GM12878 (cell line): ENCODE data around the gene NACA2. TPM values are rescaled to one million over a fixed set of nuclear protein-coding genes. Genes with fewer than 3 reads are reported as not detected.

Experiments
- ATAC-seq: fragments of 200-7000 bp; cut with Tn5 transposase; 3 replicates; pipeline ENCODE4 v1.9.1; 2020; ENCODE audit warnings: mild to moderate bottlenecking, moderate library complexity
- BruUV-seq: library from RNA; stranded (reverse); fragments of 400-500 nt; replicated peaks from 2 replicates; lab custom pipeline; 2021; lab: Mats Ljungman, UMichigan
- CTCF ChIA-PET: fragments of 300-600 bp; sonication (Branson Sonifier 250); formaldehyde crosslinking; extraction: SDS; loops from one replicate; lab custom pipeline; 2021; ENCODE audit warnings: inconsistent platforms; lab: Yijun Ruan, JAX
- POLR2A ChIA-PET: fragments of 350-600 bp; formaldehyde crosslinking; extraction: SDS; loops from one replicate; lab custom pipeline; 2021; ENCODE audit warnings: inconsistent platforms; lab: Charles Lee
- RAD21 ChIA-PET: fragments of 300-600 bp; sonication (Branson Sonifier 250); formaldehyde crosslinking; loops from one replicate; lab custom pipeline; 2023; ENCODE audit warnings: antibody characterized with exemption; ENCODE audit not compliant: unreplicated experiment; lab: Charles Lee
- SMC1A ChIA-PET: fragments of 300-600 bp; sonication (Branson Sonifier 250); formaldehyde crosslinking; loops from one replicate; lab custom pipeline; 2023; ENCODE audit not compliant: unreplicated experiment, uncharacterized antibody; lab: Charles Lee
- DNase-seq: peaks from one replicate; pipeline ENCODE4 v3.0.0-alpha.2; 2011; ENCODE audit warnings: low read depth, low spot score
- FAIRE-seq: peaks from 3 replicates; lab custom pipeline; 2011; peaks lifted over from hg19 to GRCh38; lab: Jason Lieb, UNC
- H2AFZ ChIP-seq: 2 replicates; pipeline ENCODE4 v1.6.0; 2011; ENCODE audit warnings: low read depth, low read length, control low read depth; ENCODE audit not compliant: control insufficient read depth
- H3K27ac ChIP-seq: 2 replicates; pipeline ENCODE4 v1.5.1; 2011; ENCODE audit warnings: control low read depth; ENCODE audit not compliant: control insufficient read depth, insufficient read depth
- H3K27me3 ChIP-seq, 2 experiments: replicated peaks in 1 of 2; 2 replicates each; pipeline versions ENCODE4 v1.6.0 to v1.6.1; 2011; ENCODE audit warnings: low read length in 1 of 2; ENCODE audit not compliant: control insufficient read depth in 2 of 2, insufficient read depth in 2 of 2
- H3K36me3 ChIP-seq, 2 experiments: 2 replicates each; pipeline ENCODE4 v1.5.1; 2011; ENCODE audit warnings: low read length in 1 of 2; ENCODE audit not compliant: control insufficient read depth in 2 of 2, insufficient read depth in 2 of 2
- H3K4me1 ChIP-seq: 2 replicates; pipeline ENCODE4 v1.6.1; 2011; ENCODE audit warnings: mild to moderate bottlenecking, low read length, moderate library complexity, mixed read lengths; ENCODE audit not compliant: control insufficient read depth, insufficient read depth
- H3K4me2 ChIP-seq: 2 replicates; pipeline ENCODE4 v1.6.0; 2011; ENCODE audit warnings: control low read depth; ENCODE audit not compliant: control insufficient read depth, insufficient read depth
- H3K4me3 ChIP-seq: fragments of 200-600 bp; sonication (generic); 2 replicates; pipeline ENCODE4 v1.5.1; 2016
- H3K79me2 ChIP-seq: 2 replicates; pipeline ENCODE4 v1.6.0; 2011; ENCODE audit warnings: low read length; ENCODE audit not compliant: control insufficient read depth, insufficient read depth
- H3K9ac ChIP-seq: 2 replicates; pipeline ENCODE4 v1.8.0; 2011; ENCODE audit warnings: low read length, control low read depth, mixed read lengths; ENCODE audit not compliant: control insufficient read depth, insufficient read depth
- H3K9me3 ChIP-seq: replicated peaks from 3 replicates; pipeline ENCODE4 v1.5.1; 2011; ENCODE audit warnings: mild to moderate bottlenecking, low read length; ENCODE audit not compliant: control insufficient read depth, insufficient read depth
- H4K20me1 ChIP-seq: 2 replicates; pipeline ENCODE4 v1.6.0; 2011; ENCODE audit not compliant: control insufficient read depth, insufficient read depth
- ETV6 ChIP-seq, 2 experiments: fragments of 450-650 bp in 1 of 2; IDR thresholded peaks in 1 of 2; conservative IDR thresholded peaks in 1 of 2; 2 replicates each; pipeline ENCODE4 v1.6.1; 2014; ENCODE audit warnings: antibody characterized with exemption in 1 of 2, borderline replicate concordance in 1 of 2, low read depth in 1 of 2, mild to moderate bottlenecking in 1 of 2, moderate library complexity in 1 of 2
- FOS ChIP-seq: IDR thresholded peaks from 3 replicates; pipeline ENCODE4 v1.6.1; 2011; ENCODE audit warnings: borderline replicate concordance; ENCODE audit not compliant: insufficient read length; ENCODE audit errors: extremely low read depth
- NR2F1 ChIP-seq: fragments of 450-650 bp; conservative IDR thresholded peaks from 2 replicates; pipeline ENCODE4 v1.6.1; 2017; ENCODE audit warnings: mild to moderate bottlenecking
- PKNOX1 ChIP-seq: fragments of 450-650 bp; IDR thresholded peaks from 2 replicates; pipeline ENCODE4 v1.6.1; 2016; ENCODE audit warnings: mild to moderate bottlenecking
- RAD51 ChIP-seq: fragments of 450-650 bp; IDR thresholded peaks from 2 replicates; pipeline ENCODE4 v1.6.1; 2016; ENCODE audit warnings: moderate library complexity, mild to moderate bottlenecking, inconsistent platforms
- SREBF2 ChIP-seq: IDR thresholded peaks from 2 replicates; pipeline ENCODE4 v1.6.1; 2012; ENCODE audit warnings: mild to moderate bottlenecking, low read length
- ZBTB33 ChIP-seq: fragments of 450-650 bp; IDR thresholded peaks from 2 replicates; pipeline ENCODE4 v1.6.1; 2017; ENCODE audit warnings: mild to moderate bottlenecking
- WGBS: methylation state at CpG from one replicate; pipeline ENCODE4 v1.1.6; 2016; ENCODE audit warnings: low lambda C conversion rate; ENCODE audit not compliant: insufficient replicate concordance, insufficient coverage; ENCODE audit errors: missing lambda C conversion rate; 5-methylcytosine and 5-hydroxymethylcytosine counted together
- in situ Hi-C: fragments of 300-500 bp; cut with MboI; formaldehyde crosslinking; loops from 9 replicates; pipeline ENCODE4 v1.14.3; 2018; ENCODE audit warnings: mixed read lengths
- intact Hi-C: fragments of 100-400 bp; cut with micrococcal nuclease; formaldehyde crosslinking; loops from one replicate; pipeline ENCODE4 v1.14.2; 2022; ENCODE audit not compliant: unreplicated experiment
- polyA plus RNA-seq, 11 experiments: library from polyadenylated mRNA; depleted of rRNA in 4 of 11; unstranded in 6 of 11; stranded (reverse) in 5 of 11; fragments of >200 nt; fragmentation: Nextera tagmentation in 4 of 11; fragmentation: Illumina TruSeq in 1 of 11; extraction: Ambion mirVana in 4 of 11; extraction: Trizol in 1 of 11; gene quantifications; 1 replicate in 1 of 11; 2 replicates in 10 of 11; pipeline versions ENCODE4 v1.2.1 to v1.2.3, GENCODE V29; 2011 to 2016; ENCODE audit warnings: inconsistent platforms in 2 of 11, missing spikeins in 2 of 11, low read depth in 1 of 11
- total RNA-seq, 4 experiments: library from RNA; depleted of rRNA in 3 of 4; stranded (reverse); fragments of >200 nt in 3 of 4; fragmentation: Illumina TruSeq in 1 of 4; extraction: Trizol in 1 of 4; gene quantifications; 2 replicates each; pipeline versions ENCODE4 v1.2.1 to v1.2.3, GENCODE V29; 2013 to 2021

NACA2 gene
- total and polyA plus RNA-seq, 10 of the 15 experiments (the other 5 are each of a cell fraction or from before 2014, with no cell fraction given), result 0.16 to 0.68 (median 0.36) TPM; not detected in 4

GRCh38 chr17:61591930-61592329 lies 911 bp upstream of the NACA2 start (continued):
- TF ChIP-seq RAD51 (no peak), FOS (no peak)

- BruUV-seq, result no TSS peak
- DNase-seq (no peak), FAIRE-seq (no peak), ATAC-seq (no peak)
- in situ Hi-C loops, result no loop called here
- Histone ChIP-seq H3K9ac (no peak overlapping the region), H3K27ac (no peak overlapping the region), H3K36me3 (no peaks in the 10 kb centered on the region), H4K20me1 (no peaks in the 10 kb centered on the region), H2AFZ (no peak overlapping the region), H3K4me2 (no peak overlapping the region), H3K79me2 (no peaks in the 10 kb centered on the region), H3K9me3 (no peaks in the 10 kb centered on the region), H3K27me3 (no peaks in the 10 kb centered on the region), H3K4me1 (no peaks in the 10 kb centered on the region), H3K4me3 (no peak overlapping the region)
- ChIA-PET CTCF (interaction anchor here (1.2 kb wide), 1 partner anchor 519 kb away, joined by 3 read pairs; no protein-coding TSS in a partner anchor), SMC1A (no interaction called here), POLR2A (no interaction called here), RAD21 (no interaction called here)
- 79% methylated on average over 5 of the region's 5 CpGs for WGBS
- TF ChIP-seq ZBTB33 (no peak), ETV6 (conservative IDR thresholded peaks at IDR 0.05 in 1 of 2, IDR thresholded peaks at IDR 0.05 in 1 of 2; ENCODE audit: borderline replicate concordance in 1 of 2, low read depth in 1 of 2) (0 out of 4 replicates have a peak, but pooled peaks of 1 of the 2 experiments have one; percentile 51), PKNOX1 (no peak; the same call in 1 of the 2 replicates), SREBF2 (no peak), NR2F1 (no peak)
- intact Hi-C loops, result no loop called here
Observed at GRCh38 chr17:61589990-61590389, 1.0 kb downstream of the NACA2 start.
